H9 (cell line): Measurements from ENCODE around the gene PEA15. TPM values are rescaled to one million over a fixed set of nuclear protein-coding genes. Genes with fewer than 3 reads are reported as not detected.

Experiments
- DNase-seq: peaks from one replicate; pipeline ENCODE4 v3.0.0-alpha.2; 2017
- H2AFZ ChIP-seq: one replicate; pipeline ENCODE4 v1.6.1; 2013; ENCODE audit warnings: mild to moderate bottlenecking, low read length, control low read depth, moderate library complexity
- H2AK5ac ChIP-seq: 2 replicates; pipeline ENCODE4 v1.6.1; 2013; ENCODE audit warnings: low read length, control low read depth, mixed read lengths; ENCODE audit not compliant: insufficient read length
- H2BK120ac ChIP-seq: one replicate; pipeline ENCODE4 v1.6.1; 2013; ENCODE audit warnings: low read depth, mild to moderate bottlenecking, low read length, control low read depth, inconsistent platforms; ENCODE audit not compliant: poor library complexity, severe bottlenecking
- H2BK12ac ChIP-seq: 2 replicates; pipeline ENCODE4 v1.6.1; 2013; ENCODE audit warnings: low read length, control low read depth, mixed read lengths, low read depth; ENCODE audit not compliant: insufficient read length
- H2BK15ac ChIP-seq: 2 replicates; pipeline ENCODE4 v1.6.1; 2013; ENCODE audit warnings: low read depth, low read length, control low read depth
- H2BK20ac ChIP-seq: one replicate; pipeline ENCODE4 v1.6.1; 2013; ENCODE audit warnings: low read depth, mild to moderate bottlenecking, low read length, control low read depth, inconsistent platforms; ENCODE audit not compliant: poor library complexity, severe bottlenecking
- H2BK5ac ChIP-seq: 2 replicates; pipeline ENCODE4 v1.6.1; 2013; ENCODE audit warnings: low read length, control low read depth, mixed read lengths; ENCODE audit not compliant: insufficient read length
- H3K14ac ChIP-seq: 2 replicates; pipeline ENCODE4 v1.6.1; 2013; ENCODE audit warnings: low read length, control low read depth; ENCODE audit not compliant: insufficient read depth
- H3K18ac ChIP-seq: 2 replicates; pipeline ENCODE4 v1.6.1; 2013; ENCODE audit warnings: low read depth, mild to moderate bottlenecking, mixed read lengths, low read length, control low read depth; ENCODE audit not compliant: insufficient read length
- H3K23ac ChIP-seq: 2 replicates; pipeline ENCODE4 v1.6.1; 2013; ENCODE audit warnings: low read length, control low read depth, mixed read lengths, low read depth; ENCODE audit not compliant: insufficient read length
- H3K23me2 ChIP-seq: 2 replicates; pipeline ENCODE4 v1.6.1; 2013; ENCODE audit warnings: low read depth, mild to moderate bottlenecking, mixed read lengths, low read length, control low read depth; ENCODE audit not compliant: insufficient read length, poor library complexity, severe bottlenecking
- H3K27ac ChIP-seq: 2 replicates; pipeline ENCODE4 v1.5.1; 2013; ENCODE audit warnings: low read length, control low read depth, mixed read lengths, low read depth; ENCODE audit not compliant: insufficient read length
- H3K27me3 ChIP-seq: 2 replicates; pipeline ENCODE4 v1.6.1; 2013; ENCODE audit warnings: low read length, control low read depth, inconsistent platforms; ENCODE audit not compliant: insufficient read depth
- H3K4ac ChIP-seq: 2 replicates; pipeline ENCODE4 v1.6.1; 2013; ENCODE audit warnings: low read depth, mild to moderate bottlenecking, control low read depth, inconsistent platforms, low read length, moderate library complexity
- H3K4me1 ChIP-seq: 2 replicates; pipeline ENCODE4 v1.6.1; 2013; ENCODE audit warnings: low read length, control low read depth, inconsistent platforms; ENCODE audit not compliant: insufficient read depth
- H3K4me2 ChIP-seq: 2 replicates; pipeline ENCODE4 v1.6.1; 2013; ENCODE audit warnings: low read length, control low read depth, mixed read lengths; ENCODE audit not compliant: insufficient read length, insufficient read depth
- H3K56ac ChIP-seq: 2 replicates; pipeline ENCODE4 v1.6.1; 2013; ENCODE audit warnings: low read depth, mild to moderate bottlenecking, mixed read lengths, low read length, control low read depth; ENCODE audit not compliant: insufficient read length
- H3K79me1 ChIP-seq: 2 replicates; pipeline ENCODE4 v1.6.1; 2013; ENCODE audit warnings: low read depth, mild to moderate bottlenecking, moderate library complexity, low read length, control low read depth, inconsistent platforms; ENCODE audit not compliant: insufficient read depth, poor library complexity, severe bottlenecking
- H3K79me2 ChIP-seq: 2 replicates; pipeline ENCODE4 v1.6.1; 2013; ENCODE audit warnings: low read length, control low read depth, inconsistent platforms; ENCODE audit not compliant: insufficient read depth
- H3K9ac ChIP-seq: 2 replicates; pipeline ENCODE4 v1.6.1; 2013; ENCODE audit warnings: low read length, control low read depth, mixed read lengths; ENCODE audit not compliant: insufficient read length; ENCODE audit errors: extremely low read depth
- H3K9me3 ChIP-seq: one replicate; pipeline ENCODE4 v1.6.1; 2013; ENCODE audit warnings: low read depth, low read length, inconsistent platforms; ENCODE audit not compliant: control insufficient read depth
- H3T11ph ChIP-seq: one replicate; pipeline ENCODE4 v1.6.1; 2013; ENCODE audit warnings: mild to moderate bottlenecking, low read length, control low read depth, inconsistent platforms
- H4K20me1 ChIP-seq: one replicate; pipeline ENCODE4 v1.6.1; 2013; ENCODE audit not compliant: control insufficient read depth, insufficient read length, insufficient read depth
- H4K5ac ChIP-seq: 2 replicates; pipeline ENCODE4 v1.6.1; 2013; ENCODE audit warnings: low read depth, mild to moderate bottlenecking, mixed read lengths, low read length, control low read depth; ENCODE audit not compliant: insufficient read length
- H4K8ac ChIP-seq: replicated peaks from 2 replicates; pipeline ENCODE4 v1.6.1; 2013; ENCODE audit warnings: low read length, control low read depth, mixed read lengths, low read depth; ENCODE audit not compliant: insufficient read length
- H4K91ac ChIP-seq: 2 replicates; pipeline ENCODE4 v1.6.1; 2013; ENCODE audit warnings: low read depth, mild to moderate bottlenecking, moderate library complexity, mixed read lengths, low read length, control low read depth; ENCODE audit not compliant: insufficient read length
- H3K27ac Mint-ChIP-seq, 3 experiments: 2 replicates in 2 of 3; 3 replicates in 1 of 3; pipeline ENCODE4 v1.8.0; 2020 to 2021; ENCODE audit warnings: mixed read lengths in 3 of 3, mild to moderate bottlenecking in 1 of 3, moderate library complexity in 1 of 3
- H3K27me3 Mint-ChIP-seq: 2 replicates; pipeline ENCODE4 v1.8.0; 2021; ENCODE audit warnings: low read depth, mild to moderate bottlenecking, moderate library complexity, mixed read lengths
- H3K36me3 Mint-ChIP-seq, 3 experiments: 2 replicates in 2 of 3; 3 replicates in 1 of 3; pipeline ENCODE4 v1.8.0; 2020 to 2021; ENCODE audit warnings: low read depth in 3 of 3, mixed read lengths in 3 of 3; ENCODE audit not compliant: insufficient read depth in 1 of 3
- H3K4me1 Mint-ChIP-seq, 2 experiments: 2 replicates each; pipeline ENCODE4 v1.8.0; 2020; ENCODE audit warnings: mixed read lengths in 2 of 2
- H3K4me3 Mint-ChIP-seq, 2 experiments: 2 replicates in 1 of 2; 3 replicates in 1 of 2; pipeline ENCODE4 v1.8.0; 2020 to 2021; ENCODE audit warnings: mild to moderate bottlenecking in 2 of 2, mixed read lengths in 2 of 2, moderate library complexity in 1 of 2
- H3K9me3 Mint-ChIP-seq, 2 experiments: 2 replicates in 1 of 2; 3 replicates in 1 of 2; pipeline ENCODE4 v1.8.0; 2020; ENCODE audit warnings: mild to moderate bottlenecking in 2 of 2, mixed read lengths in 2 of 2, moderate library complexity in 1 of 2
- CTCF ChIP-seq: fragments of 200-600 bp; sonication (generic); conservative IDR thresholded peaks from 3 replicates; pipeline ENCODE4 v1.8.0; 2021; ENCODE audit warnings: antibody characterized with exemption, mild to moderate bottlenecking
- total RNA-seq: library from RNA; stranded (reverse); gene quantifications from 2 replicates; pipeline ENCODE4 v1.2.1, GENCODE V29; 2021

Gene PEA15
- total RNA-seq, 1 experiment from 2014 or later, result 82.1 TPM

- H4K5ac ChIP-seq, result no peak overlapping the region
- H3K79me2 ChIP-seq, result no peaks in the 10 kb centered on the region
- no peak overlapping the region for H4K8ac ChIP-seq
- H3T11ph ChIP-seq, result no peak overlapping the region
- Mint-ChIP-seq H3K27me3 (no peaks in the 10 kb centered on the region), H3K36me3 (peaks cover 11 to 77% (median 55%) of the 10 kb centered on the region in 3 experiments; a peak in 6 of 7 replicates), H3K4me1 (peaks cover 4% of the 10 kb centered on the region in 2 experiments; a peak in 2 of 4 replicates), H3K27ac (no peak overlapping the region), H3K4me3 (no peak overlapping the region), H3K9me3 (no peaks in the 10 kb centered on the region)
- H3K4me1 ChIP-seq, result no peaks in the 10 kb centered on the region
- no peak overlapping the region for H3K56ac ChIP-seq
- H2AK5ac ChIP-seq, result no peak overlapping the region
- H2BK5ac ChIP-seq, result no peak overlapping the region
- H3K27ac ChIP-seq, result no peak overlapping the region
- no peak for TF ChIP-seq CTCF
- H2BK120ac ChIP-seq, result no peak overlapping the region
- H3K27me3 ChIP-seq, result no peaks in the 10 kb centered on the region
- H3K79me1 ChIP-seq, result no peaks in the 10 kb centered on the region
- H3K4ac ChIP-seq, result no peak overlapping the region
- no peak overlapping the region for H2BK15ac ChIP-seq
- no peak overlapping the region for H3K4me2 ChIP-seq
- H4K20me1 ChIP-seq, result no peaks in the 10 kb centered on the region
- no peak overlapping the region for H2BK20ac ChIP-seq
- no peak overlapping the region for H3K18ac ChIP-seq
- H2BK12ac ChIP-seq, result no peak overlapping the region
- no peaks in the 10 kb centered on the region for H3K9me3 ChIP-seq
- H3K9ac ChIP-seq, result no peak overlapping the region
- H3K23me2 ChIP-seq, result no peaks in the 10 kb centered on the region
- no peak overlapping the region for H4K91ac ChIP-seq
- no peak overlapping the region for H3K14ac ChIP-seq
- H2AFZ ChIP-seq, result no peak overlapping the region
- DNase-seq, result no peak
- H3K23ac ChIP-seq, result no peak overlapping the region
Measured at GRCh38 chr1:160232911-160233310, 27.7 kb downstream of the PEA15 start.
